Kidney (tissue), 14 donors: ENCODE data around the gene STK16. TPM values are rescaled to one million over a fixed set of nuclear protein-coding genes. Genes with fewer than 3 reads are reported as not detected.

Experiments used
- DNase-seq, 5 donors: peaks; one replicate each; pipeline ENCODE4 v3.0.0-alpha.2; 2013 to 2020
- FAIRE-seq: peaks from 2 replicates; lab custom pipeline; 2012; peaks lifted over from hg19 to GRCh38; lab: Jason Lieb, UNC
- H3K27ac ChIP-seq, 2 donors: one replicate each; pipeline ENCODE4 v1.7.0; 2013; ENCODE audit warnings: low read depth in 2 of 2, low read length in 2 of 2, inconsistent platforms in 1 of 2
- H3K27me3 ChIP-seq: one replicate; pipeline ENCODE4 v1.7.1; 2013; ENCODE audit warnings: low read length, inconsistent platforms; ENCODE audit not compliant: control insufficient read depth, insufficient read depth
- H3K36me3 ChIP-seq, 3 donors: one replicate each; pipeline versions ENCODE4 v1.7.0 to v1.7.1; 2013; ENCODE audit warnings: low read length in 3 of 3, control low read depth in 1 of 3, inconsistent platforms in 1 of 3; ENCODE audit not compliant: insufficient read depth in 3 of 3, control insufficient read depth in 2 of 3
- H3K4me1 ChIP-seq, 3 donors: one replicate each; pipeline versions ENCODE4 v1.7.0 to v1.7.1; 2013; ENCODE audit warnings: low read length in 3 of 3, inconsistent platforms in 1 of 3, low read depth in 1 of 3; ENCODE audit not compliant: control insufficient read depth in 2 of 3, insufficient read depth in 2 of 3
- H3K4me3 ChIP-seq, 3 donors: one replicate each; pipeline versions ENCODE4 v1.7.0 to v1.8.1; 2013; ENCODE audit warnings: low read length in 3 of 3, control low read depth in 1 of 3, inconsistent platforms in 1 of 3
- H3K9ac ChIP-seq, 3 donors: one replicate each; pipeline versions ENCODE4 v1.7.0 to v1.7.1; 2013; ENCODE audit warnings: low read length in 3 of 3, control low read depth in 1 of 3, inconsistent platforms in 1 of 3
- H3K9me3 ChIP-seq, 3 donors: one replicate each; pipeline versions ENCODE4 v1.7.0 to v1.7.1; 2013; ENCODE audit warnings: low read length in 3 of 3, control low read depth in 1 of 3, inconsistent platforms in 1 of 3; ENCODE audit not compliant: control insufficient read depth in 2 of 3, insufficient read depth in 1 of 3
- CTCF ChIP-seq: IDR thresholded peaks from 3 replicates; pipeline ENCODE4 v1.5.1; 2012; ENCODE audit warnings: mild to moderate bottlenecking, moderate library complexity, borderline replicate concordance; ENCODE audit not compliant: insufficient read depth; ENCODE audit errors: extremely low read depth
- intact Hi-C: fragments of 100-400 bp; cut with DNase I; formaldehyde crosslinking; loops from one replicate; pipeline ENCODE4 v1.11.1; 2022
- polyA plus RNA-seq: library from polyadenylated mRNA; stranded (reverse); fragments of 350-450 nt; fragmentation: Illumina TruSeq; extraction: RNeasy Lipid Tissue Mini Kit (QIAGEN cat#74804); gene quantifications from one replicate; pipeline ENCODE4 v1.2.3, GENCODE V29; 2014; ENCODE audit warnings: low read depth, low replicate concordance; ENCODE audit not compliant: insufficient read depth
- total RNA-seq: library from RNA; stranded (reverse); fragmentation: NEBNext Ultra II Directional; extraction: Animal tissue kit (Norgen Biotek cat#: 25700); gene quantifications from one replicate; pipeline ENCODE4 v1.2.1, GENCODE V29; 2021
- donor health status: control.
- donor health status: control.
- donor health status: control.
- donor health status: control.
- donor health status: control.
- donor health status: DM: yes; HTN: yes; CAD: no.
- donor health status: Normal renal cell carcinoma (clear cell type).

Gene STK16
- total and polyA plus RNA-seq, 2 donors from 2014 or later: 29.9 to 53.8 TPM

- Histone ChIP-seq H3K4me3 (peak overlapping the region in 1 of 3 donors; percentile 93), H3K9ac (peak overlapping the region in 1 of 3 donors; percentile 68), H3K9me3 (no peaks in the 10 kb centered on the region), H3K27me3 (peaks cover 15% of the 10 kb centered on the region), H3K36me3 (peaks cover 2 to 12% (median 3%) of the 10 kb centered on the region in 3 donors), H3K27ac (peak overlapping the region; percentile 81 to 85), H3K4me1 (peaks cover 3 to 57% (median 46%) of the 10 kb centered on the region in 3 donors)
- no peak for FAIRE-seq
- intact Hi-C loops: no loop called here
- TF ChIP-seq CTCF: no peak
- DNase-seq: peak in 1 of 5 donors; percentile 54
Measured at GRCh38 chr2:219252084-219252483, 6.8 kb downstream of the STK16 start.

GRCh38 chr2:219252570-219252899 is 7.3 kb downstream of the STK16 start:
- DNase-seq (no peak), FAIRE-seq (no peak)
- H3K4me1 ChIP-seq: peaks cover 3 to 52% (median 42%) of the 10 kb centered on the region in 3 donors
- peak overlapping the region; percentile 81 to 85 for H3K27ac ChIP-seq
- peak overlapping the region in 2 of 3 donors; percentile 28 to 68 for H3K9ac ChIP-seq
- intact Hi-C loops: no loop called here
- H3K9me3 ChIP-seq: no peaks in the 10 kb centered on the region
- no peak for TF ChIP-seq CTCF
- peak overlapping the region in 2 of 3 donors; percentile 81 to 93 for H3K4me3 ChIP-seq
- H3K27me3 ChIP-seq: peaks cover 15% of the 10 kb centered on the region
- H3K36me3 ChIP-seq: peaks cover 2 to 12% (median 3%) of the 10 kb centered on the region in 3 donors

GRCh38 chr2:219252900-219253752 is 7.8 kb downstream of the STK16 start, which contains the start of gene TUBA4B:
Gene TUBA4B (plus strand): TSS chr2:219253243. CDS start chr2:219253408, 165 bp downstream.
- DNase-seq (peak; percentile 42 to 85 (median 63)), FAIRE-seq (no peak)
- H3K4me1 ChIP-seq: peaks cover 3 to 47% (median 36%) of the 10 kb centered on the region in 3 donors
- H3K9ac ChIP-seq: peak within 1 kb of the TSS in 2 of 3 donors; percentile 68 to 75
- H3K4me3 ChIP-seq: peak within 1 kb of the TSS; percentile 20 to 93 (median 81)
- peak within 1 kb of the TSS; percentile 85 to 87 for H3K27ac ChIP-seq
- no peak for TF ChIP-seq CTCF
- peaks cover 15% of the 10 kb centered on the region for H3K27me3 ChIP-seq
- H3K9me3 ChIP-seq: no peaks in the 10 kb centered on the region
- H3K36me3 ChIP-seq: peaks cover 0 to 12% (median 3%) of the 10 kb centered on the region in 3 donors
- intact Hi-C loops: no loop called here
